ENCODE data around the gene SLC24A4.
"Not testable (repeated sequence)": the region's sequence is repeated elsewhere in the genome, so short reads cannot be mapped to it uniquely, and the experiment has no call there.

SLC24A4 gene

DNA sequence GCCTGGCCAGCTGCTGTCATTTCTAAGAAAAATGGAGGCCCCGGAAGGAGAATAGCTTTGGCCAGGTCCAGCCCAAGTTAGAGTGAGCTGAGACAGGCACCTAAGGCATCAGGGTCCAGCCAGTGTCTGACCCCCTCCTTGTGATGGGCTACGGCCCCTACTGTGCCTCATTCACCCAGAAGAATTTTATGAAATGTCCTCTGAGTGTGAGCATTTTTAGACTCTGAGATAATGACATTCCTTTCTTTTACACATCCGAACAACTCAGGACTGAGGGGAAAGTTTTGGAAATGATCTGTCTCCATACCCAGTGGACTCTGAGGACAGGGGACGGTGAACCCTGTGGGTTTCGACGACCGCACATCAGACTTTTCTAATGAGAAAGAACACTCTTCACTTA, 50.4 kb downstream of the SLC24A4 start:
- no peak for DNase-seq

DNA sequence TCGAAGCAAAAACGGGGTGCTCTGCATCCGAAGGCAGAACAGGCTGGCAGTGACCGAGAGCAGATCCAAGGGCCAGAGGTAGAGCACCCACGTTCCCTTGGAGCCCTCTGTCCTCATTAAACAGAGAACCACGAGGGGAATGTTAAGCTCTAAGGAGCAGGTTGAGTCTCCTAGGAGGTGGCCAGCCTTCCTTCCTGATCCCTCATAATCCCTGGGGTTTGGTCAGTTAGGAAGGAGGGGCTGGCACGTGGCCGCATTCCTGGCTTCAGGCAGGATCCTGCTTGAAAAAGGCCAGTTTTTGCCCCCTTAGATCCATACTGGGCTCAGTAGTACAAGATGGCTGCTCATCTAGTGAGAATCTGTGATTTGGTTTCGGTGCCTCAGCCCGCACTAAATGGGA, 57.2 kb downstream of the SLC24A4 start:
- DNase-seq: no peak

DNA sequence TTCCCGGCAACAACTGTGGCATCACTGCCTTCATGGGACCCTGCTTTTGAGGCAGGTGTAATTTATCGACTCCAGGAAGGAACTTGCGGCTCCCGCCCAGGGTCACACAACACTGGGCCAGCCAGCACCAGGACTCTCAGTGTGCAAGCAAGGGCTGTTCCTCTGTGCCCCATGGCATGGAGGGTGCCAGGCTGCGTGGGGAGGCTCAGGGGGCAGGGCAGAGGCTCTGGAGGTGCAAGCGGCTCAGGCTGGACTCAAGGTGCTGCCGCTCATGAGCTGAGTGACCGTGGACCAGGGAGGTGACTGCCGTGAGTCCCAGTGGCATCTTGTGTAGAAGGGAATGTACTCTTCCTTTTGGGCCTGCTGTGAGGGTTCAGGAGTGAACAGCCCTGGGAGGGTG, 57.6 kb downstream of the SLC24A4 start:
- no peak for DNase-seq

DNA sequence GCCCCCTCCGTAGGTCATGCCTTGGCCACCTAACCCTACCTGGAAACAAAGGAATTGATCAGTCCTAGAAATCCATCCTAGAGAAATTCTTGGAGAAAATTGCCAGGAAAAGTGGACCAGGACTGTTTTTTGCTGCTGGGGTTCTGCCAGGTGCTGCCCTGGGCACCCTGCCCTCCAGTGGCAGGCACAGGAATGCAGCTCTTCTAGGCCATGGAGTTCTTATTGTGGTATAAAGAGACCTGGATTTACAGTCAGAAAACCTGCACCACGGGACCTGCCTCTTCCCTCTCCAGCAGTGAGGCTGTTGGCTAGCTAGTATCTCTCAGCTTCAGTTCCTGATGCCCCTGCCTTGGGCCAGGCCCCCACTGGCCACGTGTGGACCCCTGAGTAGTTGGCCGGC, 59.7 kb downstream of the SLC24A4 start:
- DNase-seq: no peak

DNA sequence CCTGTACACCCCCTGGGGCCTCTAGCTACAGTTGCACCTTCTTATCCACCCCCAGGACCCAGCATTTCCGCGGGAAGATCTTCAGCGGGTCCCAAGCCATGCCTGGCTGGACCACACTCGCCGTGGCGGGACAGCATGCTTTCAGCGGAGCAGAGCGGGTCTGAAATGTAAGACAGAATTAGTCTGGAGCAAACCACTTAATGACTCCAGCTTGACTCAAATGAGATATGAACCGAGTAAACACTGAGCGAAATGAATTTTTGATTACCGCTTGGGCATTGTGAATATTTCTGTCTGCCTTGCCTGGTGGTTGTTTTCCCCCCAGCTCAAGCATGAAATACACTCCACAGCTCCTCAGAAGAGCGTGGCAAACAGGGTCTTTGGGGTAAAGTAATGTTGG, 60.8 kb downstream of the SLC24A4 start:
- no peak for DNase-seq

DNA sequence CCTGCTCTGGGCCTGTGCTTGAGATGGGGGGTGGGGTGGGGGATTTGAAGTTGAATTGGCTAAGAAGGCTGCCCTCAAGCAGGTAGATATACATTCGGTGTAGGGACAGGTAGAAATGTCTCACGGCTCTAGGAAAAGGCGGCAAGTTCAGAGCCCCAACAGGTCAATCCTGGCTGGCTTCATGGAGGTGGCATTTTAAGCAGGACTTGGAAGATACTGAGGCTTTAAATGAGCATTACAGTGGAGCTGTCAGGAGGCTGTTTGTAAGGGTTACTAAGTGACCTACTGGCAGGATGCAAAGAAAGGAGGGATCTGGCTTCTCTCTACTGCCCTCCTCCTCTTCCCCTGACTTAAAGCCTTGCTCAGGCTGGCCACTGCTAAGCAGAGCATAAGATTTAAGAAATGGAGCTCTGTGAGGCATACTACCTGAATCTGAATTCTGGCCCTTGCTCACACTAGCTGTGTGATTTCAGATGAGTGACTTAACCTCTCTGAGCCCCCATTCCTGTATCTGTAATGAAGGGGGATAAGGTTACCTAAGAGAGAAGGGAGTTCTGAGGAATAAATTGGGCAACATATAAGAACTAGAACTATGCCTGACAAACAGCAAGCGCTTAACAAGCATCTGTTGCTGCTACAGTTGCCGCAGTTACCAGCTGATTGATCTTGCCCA, 61.6 kb downstream of the SLC24A4 start:
- no peak for DNase-seq

DNA sequence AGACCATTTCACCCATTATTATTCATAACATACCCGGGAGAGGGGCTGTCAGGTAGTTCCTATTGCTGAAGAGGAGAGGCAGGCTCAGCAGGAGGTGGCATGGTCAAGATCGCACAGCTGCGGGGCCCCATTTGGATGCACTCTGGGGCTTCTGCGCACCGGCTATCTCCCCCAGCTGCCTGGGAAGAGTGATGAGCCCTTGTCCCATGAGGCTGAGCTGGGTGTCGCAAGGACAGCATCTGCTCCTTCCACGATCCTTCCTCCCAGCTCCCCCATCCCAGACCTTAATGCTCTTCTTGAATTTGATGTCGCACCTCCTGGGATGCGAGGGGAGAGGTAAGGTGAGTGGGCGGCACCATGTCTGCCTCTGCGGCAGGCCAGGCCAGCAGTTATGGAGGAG, 62.6 kb downstream of the SLC24A4 start:
- no peak for DNase-seq

DNA sequence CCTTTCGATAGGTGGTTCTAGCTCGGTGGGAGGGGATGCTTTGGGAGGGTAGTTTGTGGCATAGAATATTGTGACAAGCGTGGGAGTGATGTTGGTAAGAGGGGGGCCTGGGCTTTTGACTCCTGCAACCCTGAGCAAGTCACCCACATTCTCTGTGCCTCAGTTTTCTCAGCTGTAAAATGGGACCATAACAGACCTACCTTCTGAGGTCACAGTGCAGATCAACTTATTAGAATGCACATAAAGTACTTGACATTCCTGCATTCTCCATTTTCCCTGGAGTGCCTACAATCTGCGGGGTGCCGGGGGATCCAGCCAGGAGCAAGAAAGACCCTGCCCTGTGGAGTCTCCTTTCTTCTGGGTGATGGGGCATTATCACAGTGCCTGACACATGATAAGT, 63.2 kb downstream of the SLC24A4 start:
- no peak for DNase-seq

DNA sequence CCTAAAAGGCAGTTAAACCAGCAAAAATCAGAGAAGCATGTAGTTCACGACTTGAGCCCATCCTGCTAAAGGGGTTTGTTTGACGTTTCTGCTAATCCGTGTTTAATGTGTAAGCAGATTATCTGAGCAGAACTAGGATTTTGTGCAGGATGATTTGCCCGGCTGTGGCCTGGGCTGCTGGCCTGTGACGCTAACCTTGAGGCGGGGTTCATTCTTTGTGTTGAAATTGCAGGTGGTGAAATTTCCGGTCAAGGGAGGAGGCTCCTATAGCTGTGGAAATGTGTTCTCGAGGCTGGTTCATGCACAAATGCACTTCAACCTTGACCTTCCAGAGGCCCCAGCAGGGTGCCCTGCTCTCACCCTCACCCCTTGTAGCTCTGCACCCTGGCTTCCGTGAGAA, 63.7 kb downstream of the SLC24A4 start:
- DNase-seq: no peak

DNA sequence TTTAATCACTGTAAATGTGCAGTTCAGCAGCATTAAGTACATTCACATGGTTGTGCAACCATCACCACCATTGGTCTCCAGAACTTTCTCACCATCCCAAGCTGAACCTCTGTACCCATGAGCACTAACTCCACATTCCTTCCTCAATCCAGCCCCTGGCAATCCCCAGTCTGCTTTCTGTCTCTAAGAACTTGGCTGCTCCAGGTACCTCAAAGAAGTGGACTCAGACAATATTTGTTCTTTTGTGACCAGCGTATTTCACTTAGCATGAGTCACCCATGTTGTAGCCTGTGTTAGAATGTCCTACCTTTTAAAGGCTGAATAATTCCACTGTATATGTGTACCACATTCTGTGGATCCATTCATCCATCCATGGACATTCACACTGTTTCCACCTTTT, 64.6 kb downstream of the SLC24A4 start:
- no peak for DNase-seq

DNA sequence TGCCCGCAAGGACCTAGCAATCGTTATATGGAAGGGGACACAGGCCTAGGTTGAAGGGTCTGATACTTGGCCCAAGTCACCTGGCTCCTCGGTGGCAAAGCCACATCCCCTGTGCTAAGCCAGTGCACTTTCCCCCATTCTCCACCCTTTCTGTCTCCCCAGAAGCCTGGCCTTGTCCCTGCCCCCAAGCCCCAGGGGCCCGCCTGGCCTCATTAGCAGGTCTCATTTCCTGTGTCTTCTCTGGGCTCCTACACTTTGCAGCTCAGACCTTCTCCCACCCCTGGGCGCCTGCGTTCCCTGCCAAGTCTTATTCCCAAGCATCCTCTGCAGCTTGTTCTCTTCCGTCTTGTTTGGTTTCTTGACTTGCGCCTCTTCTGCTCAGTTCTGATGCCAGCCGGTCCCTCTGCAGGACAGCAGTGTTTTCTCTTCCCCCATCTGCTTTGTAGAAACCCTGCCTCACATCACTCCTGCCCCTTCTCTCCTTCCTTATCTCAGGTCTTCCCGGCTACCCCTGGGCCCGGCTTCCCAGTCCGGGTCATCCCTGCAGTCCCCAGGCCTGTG, 66.7 kb downstream of the SLC24A4 start:
- DNase-seq: no peak

DNA sequence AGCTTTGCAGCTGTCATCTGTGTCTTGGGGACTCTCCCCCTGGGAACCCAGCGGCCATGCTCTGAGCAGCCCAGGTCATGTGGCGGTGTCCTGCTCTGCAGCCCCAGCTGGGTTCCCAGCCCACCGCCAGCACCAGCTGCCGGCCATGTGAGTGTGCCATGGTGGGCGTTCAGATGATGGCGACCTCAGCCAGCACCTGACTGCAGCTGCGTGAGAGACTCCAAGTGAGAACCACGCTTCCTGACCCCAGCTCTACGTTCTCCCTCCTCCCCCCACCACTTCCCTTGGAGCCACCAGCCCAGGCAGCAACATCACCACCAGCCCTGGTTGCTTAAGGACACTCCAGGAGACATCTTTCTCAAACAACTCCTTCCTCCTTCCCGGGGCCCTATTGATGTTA, 68.8 kb downstream of the SLC24A4 start:
- no peak for DNase-seq

DNA sequence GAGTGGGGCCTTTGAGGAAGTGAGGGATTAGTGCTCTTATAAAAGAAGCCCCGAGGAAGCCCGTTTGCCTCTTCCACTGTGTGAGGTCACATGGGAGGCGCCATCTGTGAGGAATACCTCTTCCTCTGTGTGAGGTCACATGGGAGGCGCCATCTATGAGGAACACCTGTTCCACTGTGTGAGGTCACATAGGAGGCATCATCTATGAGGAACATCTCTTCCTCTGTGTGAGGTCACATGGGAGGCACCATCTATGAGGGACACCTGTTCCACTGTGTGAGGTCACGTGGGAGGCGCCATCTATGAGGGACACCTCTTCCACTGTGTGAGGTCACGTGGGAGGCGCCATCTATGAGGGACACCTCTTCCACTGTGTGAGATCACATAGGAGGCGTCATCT, 69.7 kb downstream of the SLC24A4 start:
- no peak for DNase-seq

DNA sequence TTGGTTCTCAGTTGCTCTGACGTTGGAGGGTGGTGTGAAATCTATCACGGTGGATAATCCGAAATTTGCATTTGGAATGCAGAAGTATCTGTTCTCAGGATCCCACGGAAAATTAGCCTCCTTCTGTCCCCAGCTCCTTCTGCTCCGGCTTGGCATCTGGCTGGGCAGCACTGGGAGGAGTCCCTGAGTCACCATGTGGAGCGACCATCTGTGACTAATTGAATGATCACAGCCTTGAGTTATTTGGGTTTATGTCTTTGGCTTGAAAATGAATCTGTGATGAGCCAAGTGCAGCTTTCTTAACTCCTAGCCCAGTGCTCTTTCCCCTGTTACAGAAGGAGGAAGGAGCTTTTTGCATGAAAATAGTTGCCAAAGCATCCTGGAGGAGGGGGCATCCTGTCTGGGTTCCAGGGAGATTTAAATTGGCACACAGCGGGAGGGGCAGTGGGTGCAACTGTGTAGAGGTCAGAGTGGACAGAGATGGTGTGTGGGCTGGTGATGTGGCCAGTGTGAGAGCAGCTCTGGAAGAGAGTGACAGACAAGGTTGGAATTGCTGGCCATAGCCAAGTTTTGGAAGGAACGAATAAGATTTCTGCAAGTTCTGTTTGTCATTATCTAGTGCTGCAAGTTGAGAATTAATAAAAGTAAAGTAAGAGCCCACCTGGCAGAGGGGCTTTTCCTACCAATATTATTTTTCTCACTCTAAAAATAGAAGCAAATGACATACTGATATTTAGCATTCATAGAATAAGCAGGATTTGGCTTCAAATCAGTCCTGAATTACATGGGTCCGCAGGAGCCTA, 74.4 kb downstream of the SLC24A4 start:
- no peak for DNase-seq

DNA sequence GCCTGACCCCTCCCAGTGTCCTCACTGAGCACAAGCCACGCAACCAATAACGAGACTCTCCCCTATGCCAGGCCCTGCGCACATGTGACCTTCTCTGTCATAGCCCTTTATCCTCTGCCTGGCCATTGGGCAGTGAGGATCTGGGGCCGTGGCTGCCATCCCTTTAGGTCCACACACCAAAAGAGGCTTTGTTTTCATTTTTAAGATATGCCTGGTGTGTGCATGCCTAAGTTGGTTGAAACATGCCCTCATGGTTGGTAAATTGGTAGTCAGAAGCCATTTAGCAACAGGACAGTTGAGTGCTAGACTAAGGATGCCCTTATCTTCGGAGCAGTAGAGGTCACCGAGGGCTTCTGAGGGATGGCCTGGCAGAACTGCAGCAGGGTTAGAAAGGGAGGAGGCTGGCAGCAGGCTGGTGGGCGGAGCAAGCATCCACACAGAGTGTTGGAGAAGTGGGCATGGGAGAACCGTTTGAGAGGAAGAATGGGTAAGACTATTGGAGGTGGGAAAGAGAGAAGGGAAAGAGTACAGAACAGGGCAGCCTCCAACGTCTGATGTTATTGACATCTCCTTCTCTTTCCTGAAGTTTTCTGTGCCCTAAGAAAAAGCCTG, 75.1 kb downstream of the SLC24A4 start:
- no peak for DNase-seq

DNA sequence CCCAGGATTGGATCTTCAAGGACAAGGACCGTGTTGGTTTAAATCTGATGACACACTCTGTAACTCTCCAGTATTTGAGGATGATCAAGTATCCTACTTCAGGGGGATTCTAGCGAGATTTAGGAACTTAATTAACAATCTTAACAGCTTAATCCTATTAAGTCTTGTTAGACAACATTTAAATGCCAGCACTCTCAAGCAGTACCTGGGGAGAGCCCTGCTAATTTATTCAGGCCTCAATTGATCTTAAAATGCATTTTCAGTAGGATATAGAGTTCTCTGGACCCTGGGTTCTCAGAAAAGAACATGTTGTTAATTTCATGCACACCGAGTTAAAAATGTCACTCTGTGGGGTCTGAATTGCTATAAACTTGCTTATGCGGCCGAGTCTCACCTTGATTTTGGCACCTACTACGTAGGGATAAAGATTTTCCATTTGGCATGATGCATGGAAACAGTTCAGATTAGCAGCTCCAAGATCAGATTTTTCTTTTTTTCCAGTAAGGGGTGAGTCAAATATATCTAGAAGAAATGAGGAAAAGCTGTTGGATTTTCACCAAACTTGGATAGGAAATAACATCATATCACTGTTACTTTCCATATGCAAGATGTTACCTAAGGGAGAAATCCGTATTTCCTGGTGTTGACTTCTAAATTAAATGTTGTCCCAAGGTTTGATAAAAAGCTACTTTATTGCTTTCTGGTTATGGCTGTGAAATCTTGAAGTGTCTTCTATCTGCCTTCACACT, 76.1 kb downstream of the SLC24A4 start:
- no peak for DNase-seq

DNA sequence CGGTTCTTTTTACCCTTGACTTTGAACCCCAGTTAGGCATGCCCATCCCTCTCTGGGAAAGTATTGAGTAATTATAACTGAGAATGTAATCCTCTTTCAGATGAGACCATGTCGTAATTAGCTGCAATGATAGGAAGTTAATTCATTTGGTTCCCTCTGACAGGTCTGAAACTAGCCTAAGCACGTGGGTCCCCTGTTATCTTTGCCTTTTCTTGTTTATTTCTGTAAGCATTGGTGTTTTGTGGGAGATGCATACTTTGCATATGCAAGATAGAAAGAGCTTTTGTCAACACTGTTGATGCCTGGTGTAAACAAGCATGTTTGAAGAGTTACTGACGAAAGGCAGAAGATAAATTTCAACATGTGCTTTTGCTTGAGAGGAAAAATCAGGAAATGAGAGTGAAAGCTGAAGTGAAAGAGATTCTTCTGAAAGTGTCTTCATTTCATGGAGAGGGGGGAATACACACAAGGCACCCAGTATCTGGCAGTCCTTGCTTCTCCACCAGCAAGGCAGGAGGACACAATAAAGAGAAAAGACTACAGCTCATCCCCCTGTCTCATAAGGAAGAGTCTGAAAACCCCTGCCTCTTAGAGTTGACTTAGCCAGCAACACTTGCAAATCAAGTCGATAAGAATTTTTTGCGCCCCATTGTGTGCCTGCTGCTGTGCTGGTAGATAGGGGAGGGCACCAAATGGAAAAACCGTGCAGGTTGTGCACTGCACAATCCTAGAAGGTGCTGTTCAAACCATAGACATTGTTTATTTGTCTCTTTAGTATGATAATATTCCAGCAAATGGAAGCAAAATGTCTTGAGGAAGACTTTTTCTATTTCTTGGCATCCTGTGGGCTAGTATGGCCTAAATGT, 77.8 kb downstream of the SLC24A4 start:
- DNase-seq: no peak

DNA sequence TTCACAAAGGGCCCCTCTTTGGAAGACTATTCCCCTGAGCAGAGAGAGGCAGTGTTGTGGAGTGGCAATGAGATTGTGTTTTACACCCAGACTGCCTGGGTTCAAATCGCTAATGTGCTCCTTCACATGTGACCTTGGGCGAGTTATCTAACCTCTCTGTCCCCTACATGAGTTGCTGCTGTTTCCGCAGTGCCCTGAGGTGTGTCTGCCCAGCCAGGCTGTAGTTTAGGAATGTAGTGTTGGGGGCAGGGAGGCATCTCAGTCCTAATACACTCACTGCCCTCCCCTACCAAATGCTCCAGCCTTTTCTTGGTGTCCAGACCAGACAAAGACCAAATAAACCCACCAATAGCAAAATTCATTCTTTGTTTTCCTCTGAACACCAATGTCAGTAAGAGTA, 78.6 kb downstream of the SLC24A4 start:
- DNase-seq: no peak

DNA sequence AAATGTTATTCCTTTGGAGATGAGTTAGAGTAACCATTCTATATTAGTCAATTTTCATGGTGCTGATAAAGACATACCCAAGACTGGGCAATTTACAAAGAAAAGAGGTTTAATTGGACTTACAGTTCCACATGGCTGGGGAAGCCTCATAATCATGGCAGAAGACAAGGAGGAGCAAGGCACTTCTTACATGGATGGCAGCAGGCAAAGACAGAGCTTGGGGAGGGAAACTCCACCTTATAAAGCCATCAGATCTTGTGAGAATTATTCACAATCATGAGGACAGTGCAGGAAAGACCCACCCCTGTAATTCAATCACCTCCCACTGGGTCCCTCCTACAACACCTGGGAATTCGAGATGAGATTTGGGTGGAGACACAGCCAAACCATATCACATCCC, 79.5 kb downstream of the SLC24A4 start:
- DNase-seq: not testable (repeated sequence)

DNA sequence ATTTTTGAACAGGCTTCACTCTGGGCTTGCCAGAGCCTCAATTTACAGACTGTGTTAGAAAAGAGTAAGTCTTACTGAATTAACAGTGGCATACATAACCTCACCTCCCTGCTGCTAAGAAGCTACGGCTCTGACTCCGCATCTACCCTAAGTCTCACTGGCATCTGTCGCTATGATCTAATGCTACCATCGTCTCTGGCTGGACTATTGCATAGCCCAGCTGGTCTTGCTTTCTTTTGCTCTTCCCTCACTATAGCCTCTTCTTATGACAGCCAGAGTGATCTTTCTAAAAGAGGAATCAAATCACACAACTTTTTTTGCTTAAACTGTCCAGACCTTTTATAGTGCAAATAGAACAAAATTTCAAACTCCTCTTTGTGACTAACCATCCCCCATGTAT, 81.1 kb downstream of the SLC24A4 start:
- no peak for DNase-seq

DNA sequence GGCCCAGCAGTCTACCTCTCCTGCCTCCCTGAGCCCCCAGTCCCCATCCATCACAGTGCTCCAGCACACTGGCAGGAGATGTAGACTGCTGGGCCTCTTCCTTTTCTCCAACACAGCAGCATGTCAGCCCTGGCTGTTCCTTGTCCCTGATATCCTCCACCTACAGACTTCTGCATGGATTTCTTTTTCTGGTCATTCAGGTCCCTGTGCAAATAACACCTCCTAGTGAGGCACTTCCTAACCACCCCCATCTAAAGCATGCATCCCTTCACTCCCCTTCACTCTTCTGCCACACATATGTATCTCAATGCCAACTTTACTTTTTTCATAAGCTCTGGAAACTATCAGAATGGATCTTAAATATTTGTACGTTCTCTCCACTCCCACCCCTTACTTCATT, 81.5 kb downstream of the SLC24A4 start:
- DNase-seq: no peak

DNA sequence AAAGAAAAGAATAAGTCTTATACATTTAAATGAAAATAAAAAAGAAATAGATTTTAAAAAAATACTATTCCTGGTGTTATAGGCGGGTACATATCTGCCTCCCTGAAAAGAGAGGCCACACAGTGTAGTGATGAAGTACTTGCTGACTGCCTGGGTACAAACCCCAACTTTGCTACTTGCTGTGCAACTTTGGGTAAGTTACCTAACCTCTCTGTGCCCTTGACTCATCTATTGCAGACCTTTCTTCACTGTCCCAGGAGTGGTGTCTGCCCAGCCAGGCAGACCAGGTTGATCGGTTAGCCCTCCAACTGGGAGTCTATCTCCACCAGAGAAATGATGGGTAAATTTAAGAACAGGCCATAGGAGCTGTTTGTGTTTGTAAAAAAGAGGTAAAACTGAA, 82.0 kb downstream of the SLC24A4 start:
- no peak for DNase-seq

Measured in activated CD4-positive, alpha-beta T cell treated with anti-CD3 and anti-CD28 coated beads for 4 hours (primary cell).